Measurements from ENCODE around the gene OTUD3.

The OTUD3 gene

DNA sequence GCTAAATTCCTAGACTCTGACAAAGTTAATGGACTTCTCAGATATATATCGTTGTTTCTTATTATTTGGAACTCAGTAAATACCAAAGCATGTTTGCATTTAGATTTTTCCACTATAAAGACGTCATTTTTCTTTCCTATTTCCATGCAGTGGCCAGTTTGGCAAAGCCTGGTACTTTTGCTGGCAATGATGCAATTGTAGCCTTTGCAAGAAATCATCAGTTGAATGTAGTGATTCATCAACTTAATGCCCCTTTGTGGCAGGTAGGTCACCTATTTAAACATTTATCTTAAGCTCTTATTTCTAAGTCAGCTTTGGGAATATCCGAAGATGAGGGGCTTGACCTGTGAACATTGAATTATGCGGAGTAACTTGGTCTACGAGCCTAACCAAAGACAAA is 12.0 kb downstream of the OTUD3 start:
- Histone ChIP-seq H3K36me3 (ENCODE audit: control insufficient read depth, insufficient read depth, low read length) (peaks cover 24% of the 10 kb centered on the region), H3K4me3 (ENCODE audit: low read length) (no peak overlapping the region), H3K27ac (ENCODE audit: low read depth, low read length) (no peak overlapping the region), H3K9ac (ENCODE audit: low read length) (no peak overlapping the region), H3K27me3 (ENCODE audit: control insufficient read depth, insufficient read depth, low read length) (no peaks in the 10 kb centered on the region), H3K4me1 (ENCODE audit: control insufficient read depth, insufficient read depth, low read length) (no peaks in the 10 kb centered on the region)

DNA sequence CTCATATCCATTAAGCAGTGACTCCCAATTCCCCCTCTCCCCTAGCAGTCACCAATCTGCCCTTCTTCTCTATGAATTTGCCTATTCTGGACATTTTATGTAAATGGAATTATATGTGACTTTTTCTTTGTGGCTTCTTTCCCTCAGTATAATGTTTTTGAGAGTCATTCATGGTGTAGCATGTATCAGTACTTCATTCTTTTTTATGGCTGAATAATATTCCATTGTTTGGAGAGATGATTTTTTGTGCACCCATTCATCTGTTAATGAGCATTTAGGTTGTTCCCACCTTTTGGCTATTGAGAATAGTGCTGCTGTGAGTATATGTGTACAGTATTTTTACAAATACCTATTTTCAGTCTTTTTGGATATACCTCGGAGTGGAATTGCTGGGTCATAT is 19.5 kb downstream of the OTUD3 start:
- H3K9ac ChIP-seq (ENCODE audit: low read length), result no peak overlapping the region
- H3K27me3 ChIP-seq (ENCODE audit: control insufficient read depth, insufficient read depth, low read length), result no peaks in the 10 kb centered on the region
- H3K27ac ChIP-seq (ENCODE audit: low read depth, low read length), result no peak overlapping the region
- no peaks in the 10 kb centered on the region for H3K4me1 ChIP-seq (ENCODE audit: control insufficient read depth, insufficient read depth, low read length)
- H3K4me3 ChIP-seq (ENCODE audit: low read length), result no peak overlapping the region
- peaks cover 23% of the 10 kb centered on the region for H3K36me3 ChIP-seq (ENCODE audit: control insufficient read depth, insufficient read depth, low read length)

- Histone ChIP-seq H3K36me3 (ENCODE audit: control insufficient read depth, insufficient read depth, low read length) (peaks cover 38% of the 10 kb centered on the region), H3K4me1 (ENCODE audit: control insufficient read depth, insufficient read depth, low read length) (no peaks in the 10 kb centered on the region), H3K4me3 (ENCODE audit: low read length) (no peak overlapping the region), H3K27ac (ENCODE audit: low read depth, low read length) (no peak overlapping the region), H3K27me3 (ENCODE audit: control insufficient read depth, insufficient read depth, low read length) (no peaks in the 10 kb centered on the region), H3K9ac (ENCODE audit: low read length) (no peak overlapping the region)
These were observed 21.4 kb downstream of the OTUD3 start for GRCh38 chr1:19903621-19904020.

GRCh38 chr1:19907456-19907855 is 25.3 kb downstream of the OTUD3 start:
- no peaks in the 10 kb centered on the region for H3K4me1 ChIP-seq (ENCODE audit: control insufficient read depth, insufficient read depth, low read length)
- H3K27ac ChIP-seq (ENCODE audit: low read depth, low read length), result no peak overlapping the region
- H3K27me3 ChIP-seq (ENCODE audit: control insufficient read depth, insufficient read depth, low read length), result no peaks in the 10 kb centered on the region
- H3K36me3 ChIP-seq (ENCODE audit: control insufficient read depth, insufficient read depth, low read length), result peaks cover 45% of the 10 kb centered on the region
- no peak overlapping the region for H3K9ac ChIP-seq (ENCODE audit: low read length)
- H3K4me3 ChIP-seq (ENCODE audit: low read length), result no peak overlapping the region

DNA sequence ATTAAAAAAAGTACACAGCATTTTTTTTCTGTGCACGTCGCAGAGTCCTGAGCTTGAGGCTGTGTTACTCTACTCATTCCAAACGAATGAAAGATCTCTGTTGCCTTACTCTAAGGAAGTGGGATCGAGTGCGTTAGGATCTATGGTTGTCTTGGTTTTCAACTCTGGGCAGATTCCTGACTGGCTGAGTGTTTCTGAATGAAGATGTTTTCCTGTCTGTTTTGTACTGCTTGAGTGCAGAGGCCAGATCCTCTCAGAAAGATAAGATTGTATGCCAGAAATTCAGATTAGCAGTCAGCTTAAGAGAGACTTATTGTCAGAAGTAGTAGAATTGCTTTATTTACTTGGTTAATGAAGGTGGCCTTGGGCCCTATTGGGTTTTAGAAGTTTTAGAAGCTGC is 27.2 kb downstream of the OTUD3 start:
- H3K36me3 ChIP-seq (ENCODE audit: control insufficient read depth, insufficient read depth, low read length), result peaks cover 49% of the 10 kb centered on the region

GRCh38 chr1:19909971-19910370 is 27.8 kb downstream of the OTUD3 start:
- Histone ChIP-seq H3K9ac (ENCODE audit: low read length) (no peak overlapping the region), H3K27ac (ENCODE audit: low read depth, low read length) (no peak overlapping the region), H3K4me1 (ENCODE audit: control insufficient read depth, insufficient read depth, low read length) (no peaks in the 10 kb centered on the region), H3K4me3 (ENCODE audit: low read length) (no peak overlapping the region), H3K27me3 (ENCODE audit: control insufficient read depth, insufficient read depth, low read length) (no peaks in the 10 kb centered on the region), H3K36me3 (ENCODE audit: control insufficient read depth, insufficient read depth, low read length) (peaks cover 51% of the 10 kb centered on the region)

More for the DNA sequence above, 27.2 kb downstream of the OTUD3 start:
- no peak overlapping the region for H3K4me3 ChIP-seq (ENCODE audit: low read length)
- no peak overlapping the region for H3K9ac ChIP-seq (ENCODE audit: low read length)
- H3K27me3 ChIP-seq (ENCODE audit: control insufficient read depth, insufficient read depth, low read length), result no peaks in the 10 kb centered on the region
- H3K4me1 ChIP-seq (ENCODE audit: control insufficient read depth, insufficient read depth, low read length), result no peaks in the 10 kb centered on the region
- no peak overlapping the region for H3K27ac ChIP-seq (ENCODE audit: low read depth, low read length)

DNA sequence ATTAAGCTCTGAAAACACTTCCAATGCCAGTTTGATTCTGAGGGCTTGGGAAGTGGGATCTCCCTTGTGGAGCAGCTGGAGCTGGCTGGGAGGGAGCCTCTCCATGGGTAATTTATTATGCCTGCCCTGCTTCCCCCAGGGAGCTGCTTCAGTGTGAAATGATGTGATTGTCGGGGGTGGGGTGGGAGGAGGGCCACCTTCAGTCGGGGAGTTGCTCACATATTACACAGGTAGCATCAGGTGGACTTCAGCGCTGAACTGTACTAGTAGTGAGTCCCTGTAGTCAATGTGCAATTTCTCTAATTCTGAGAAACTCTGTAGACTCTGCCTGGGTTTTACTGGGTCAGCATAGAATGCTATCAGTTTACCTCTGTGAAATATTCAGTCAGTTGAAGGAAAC is 28.5 kb downstream of the OTUD3 start:
- Histone ChIP-seq H3K4me3 (ENCODE audit: low read length) (no peak overlapping the region), H3K27ac (ENCODE audit: low read depth, low read length) (no peak overlapping the region), H3K4me1 (ENCODE audit: control insufficient read depth, insufficient read depth, low read length) (no peaks in the 10 kb centered on the region), H3K9ac (ENCODE audit: low read length) (no peak overlapping the region), H3K27me3 (ENCODE audit: control insufficient read depth, insufficient read depth, low read length) (no peaks in the 10 kb centered on the region), H3K36me3 (ENCODE audit: control insufficient read depth, insufficient read depth, low read length) (peaks cover 51% of the 10 kb centered on the region)

DNA sequence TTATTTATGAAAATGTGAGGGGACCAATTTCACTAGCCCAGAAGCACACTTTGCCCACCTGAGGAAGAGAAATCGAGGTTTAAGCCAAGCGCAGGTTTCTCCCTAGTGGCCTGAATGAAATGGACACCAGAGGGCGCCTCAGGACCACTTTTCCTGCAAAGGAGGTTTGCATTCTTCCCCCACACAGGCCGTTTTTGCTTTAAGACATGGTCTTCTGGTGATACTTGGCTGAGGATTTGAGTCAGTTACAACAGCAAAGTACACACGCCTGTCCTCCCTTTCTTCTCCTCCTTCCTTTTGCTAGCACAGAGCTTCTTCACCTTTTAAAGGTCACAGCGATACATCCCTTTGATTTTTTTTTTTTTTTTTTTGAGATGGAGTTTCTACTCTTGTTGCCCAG is 35.9 kb downstream of the OTUD3 start:
- Histone ChIP-seq H3K27me3 (ENCODE audit: control insufficient read depth, insufficient read depth, low read length) (no peaks in the 10 kb centered on the region), H3K36me3 (ENCODE audit: control insufficient read depth, insufficient read depth, low read length) (peaks cover 14% of the 10 kb centered on the region), H3K4me3 (ENCODE audit: low read length) (no peak overlapping the region), H3K9ac (ENCODE audit: low read length) (no peak overlapping the region), H3K4me1 (ENCODE audit: control insufficient read depth, insufficient read depth, low read length) (no peaks in the 10 kb centered on the region), H3K27ac (ENCODE audit: low read depth, low read length) (no peak overlapping the region)

GRCh38 chr1:19920132-19920710 is 38.0 kb downstream of the OTUD3 start:
- Histone ChIP-seq H3K36me3 (ENCODE audit: control insufficient read depth, insufficient read depth, low read length) (no peaks in the 10 kb centered on the region), H3K4me1 (ENCODE audit: control insufficient read depth, insufficient read depth, low read length) (no peaks in the 10 kb centered on the region), H3K27me3 (ENCODE audit: control insufficient read depth, insufficient read depth, low read length) (no peaks in the 10 kb centered on the region), H3K27ac (ENCODE audit: low read depth, low read length) (no peak overlapping the region), H3K9ac (ENCODE audit: low read length) (no peak overlapping the region), H3K4me3 (ENCODE audit: low read length) (no peak overlapping the region)

DNA sequence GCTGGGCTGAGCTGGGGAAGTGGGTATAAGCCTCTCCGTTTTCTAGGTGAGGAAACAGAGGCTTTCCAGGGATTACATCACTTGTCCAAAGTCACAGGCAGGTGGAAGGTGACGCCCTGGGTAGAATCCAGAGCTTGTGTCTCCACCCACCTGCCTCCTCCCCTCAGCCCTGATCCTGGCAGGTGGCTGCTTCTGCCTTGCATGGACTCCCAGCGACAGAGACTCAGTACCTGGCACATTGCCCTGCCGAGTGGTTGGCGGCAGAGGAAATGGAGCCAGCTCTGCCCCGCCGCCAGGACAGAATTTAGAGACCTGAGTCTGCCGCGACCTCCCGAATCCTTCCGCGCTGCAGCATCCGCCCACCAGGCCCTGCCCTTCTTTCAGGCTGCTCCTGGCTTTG is 39.1 kb downstream of the OTUD3 start:
- Histone ChIP-seq H3K4me1 (ENCODE audit: control insufficient read depth, insufficient read depth, low read length) (no peaks in the 10 kb centered on the region), H3K27ac (ENCODE audit: low read depth, low read length) (no peak overlapping the region), H3K4me3 (ENCODE audit: low read length) (no peak overlapping the region), H3K36me3 (ENCODE audit: control insufficient read depth, insufficient read depth, low read length) (no peaks in the 10 kb centered on the region), H3K27me3 (ENCODE audit: control insufficient read depth, insufficient read depth, low read length) (no peaks in the 10 kb centered on the region), H3K9ac (ENCODE audit: low read length) (no peak overlapping the region)

GRCh38 chr1:19922015-19922688 is 40.0 kb downstream of the OTUD3 start:
- no peak overlapping the region for H3K27ac ChIP-seq (ENCODE audit: low read depth, low read length)
- no peaks in the 10 kb centered on the region for H3K4me1 ChIP-seq (ENCODE audit: control insufficient read depth, insufficient read depth, low read length)
- no peaks in the 10 kb centered on the region for H3K36me3 ChIP-seq (ENCODE audit: control insufficient read depth, insufficient read depth, low read length)
- no peaks in the 10 kb centered on the region for H3K27me3 ChIP-seq (ENCODE audit: control insufficient read depth, insufficient read depth, low read length)
- H3K4me3 ChIP-seq (ENCODE audit: low read length), result no peak overlapping the region
- no peak overlapping the region for H3K9ac ChIP-seq (ENCODE audit: low read length)

GRCh38 chr1:19923137-19923952 is 41.1 kb downstream of the OTUD3 start, which contains the start of gene PLA2G2E:
PLA2G2E (minus strand) TSS chr1:19923617; CDS start chr1:19923559, 58 bp downstream.
- no peak within 1 kb of the TSS for H3K9ac ChIP-seq (ENCODE audit: low read length)
- H3K36me3 ChIP-seq (ENCODE audit: control insufficient read depth, insufficient read depth, low read length), result no peaks in the 10 kb centered on the region
- no peak within 1 kb of the TSS for H3K27ac ChIP-seq (ENCODE audit: low read depth, low read length)
- no peaks in the 10 kb centered on the region for H3K4me1 ChIP-seq (ENCODE audit: control insufficient read depth, insufficient read depth, low read length)
- no peak within 1 kb of the TSS for H3K4me3 ChIP-seq (ENCODE audit: low read length)
- H3K27me3 ChIP-seq (ENCODE audit: control insufficient read depth, insufficient read depth, low read length), result no peaks in the 10 kb centered on the region
